H1 (cell line): ENCODE results near the gene AFF2. TPM values are rescaled to one million over a fixed set of nuclear protein-coding genes. Genes with fewer than 3 reads are reported as not detected.

Experiments used
- BCL11A ChIP-seq, 2 experiments: IDR thresholded peaks; one replicate each; pipeline ENCODE4 v1.6.1; 2011; ENCODE audit warnings: low read depth in 2 of 2, low read length in 2 of 2, mild to moderate bottlenecking in 2 of 2
- CHD1 ChIP-seq: IDR thresholded peaks from 2 replicates; pipeline ENCODE4 v1.6.1; 2012; ENCODE audit warnings: low read depth, low read length, improper control_type of control experiment
- CHD7 ChIP-seq: fragments of 300-600 bp; sonication (generic); IDR thresholded peaks from 2 replicates; pipeline ENCODE4 v1.7.1; 2012; ENCODE audit warnings: low read length, moderate library complexity, mild to moderate bottlenecking, inconsistent platforms; ENCODE audit not compliant: insufficient replicate concordance
- E2F6 ChIP-seq: IDR thresholded peaks from 2 replicates; pipeline ENCODE4 v1.6.1; 2012; ENCODE audit warnings: inconsistent platforms
- GTF2F1 ChIP-seq: IDR thresholded peaks from 2 replicates; pipeline ENCODE4 v1.6.1; 2012; ENCODE audit warnings: low read depth, low read length, improper control_type of control experiment, borderline replicate concordance
- KDM4A ChIP-seq: IDR thresholded peaks from one replicate; pipeline ENCODE4 v1.7.1; 2012; ENCODE audit warnings: low read depth, mild to moderate bottlenecking, moderate library complexity, low read length, inconsistent platforms; ENCODE audit not compliant: severe bottlenecking
- KDM5A ChIP-seq: fragments of 200-600 bp; IDR thresholded peaks from 2 replicates; pipeline ENCODE4 v1.7.1; 2012; ENCODE audit warnings: mild to moderate bottlenecking, low read length, inconsistent platforms, mixed read lengths
- NRF1 ChIP-seq: IDR thresholded peaks from 2 replicates; pipeline ENCODE4 v1.6.1; 2011; ENCODE audit warnings: mild to moderate bottlenecking, low read depth, low read length, improper control_type of control experiment
- POU5F1 ChIP-seq: IDR thresholded peaks from 2 replicates; pipeline ENCODE4 v1.6.1; 2011; ENCODE audit warnings: low read depth, mild to moderate bottlenecking, low read length, moderate library complexity
- SIN3A ChIP-seq, 2 experiments: IDR thresholded peaks in 1 of 2; conservative IDR thresholded peaks in 1 of 2; 2 replicates each; pipeline ENCODE4 v1.6.1; 2011 to 2012; ENCODE audit warnings: low read length in 2 of 2, improper control_type of control experiment in 1 of 2, low read depth in 1 of 2, mild to moderate bottlenecking in 1 of 2
- ZNF274 ChIP-seq: IDR thresholded peaks from 2 replicates; pipeline ENCODE4 v1.7.0; 2012; ENCODE audit warnings: low read length, borderline replicate concordance; ENCODE audit errors: extremely low read depth
- polyA plus RNA-seq, 7 experiments: library from polyadenylated mRNA; depleted of rRNA in 3 of 7; stranded (reverse) in 5 of 7; unstranded in 2 of 7; fragments of >200 nt in 5 of 7; fragments of 200-250 nt in 2 of 7; gene quantifications; 1 replicate in 5 of 7; 2 replicates in 1 of 7; 4 replicates in 1 of 7; pipeline versions ENCODE4 v1.2.1 to v1.2.3, GENCODE V29; 2011 to 2013; ENCODE audit warnings: missing spikeins in 2 of 7, mixed read lengths in 2 of 7
- total RNA-seq: library from RNA; stranded (reverse); fragmentation: NEBNext Ultra II Directional; extraction: Animal tissue kit (Norgen Biotek cat#: 25700); gene quantifications from 2 replicates; pipeline ENCODE4 v1.2.1, GENCODE V29; 2021

The AFF2 gene
- total and polyA plus RNA-seq, 2 of the 8 experiments (the other 6 are each of a cell fraction or from before 2014, with no cell fraction given): 2.0 to 7.3 TPM

GRCh38 chrX:148808833-148809232 is 308.4 kb downstream of the AFF2 start (continued):
- no peak for TF ChIP-seq CHD7
- TF ChIP-seq NRF1: no peak
- no peak for TF ChIP-seq KDM4A
- TF ChIP-seq POU5F1: no peak
- no peak for TF ChIP-seq ZNF274
- no peak for TF ChIP-seq E2F6
- no peak for TF ChIP-seq BCL11A (IDR thresholded peaks at IDR 0.05; ENCODE audit: low read depth in 2 of 2, low read length in 2 of 2)
- no peak for TF ChIP-seq CHD1
- no peak for TF ChIP-seq GTF2F1
- TF ChIP-seq SIN3A (conservative IDR thresholded peaks at IDR 0.05 in 1 of 2, IDR thresholded peaks at IDR 0.05 in 1 of 2; ENCODE audit: low read depth in 1 of 2, low read length in 2 of 2): no peak
- no peak for TF ChIP-seq KDM5A
